Measurements from ENCODE around the gene PDAP1. TPM values are rescaled to one million over a fixed set of nuclear protein-coding genes. Genes with fewer than 3 reads are reported as not detected.
"Not testable (repeated sequence)": the region's sequence is repeated elsewhere in the genome, so short reads cannot be mapped to it uniquely, and the experiment has no call there.

PDAP1 gene
- total RNA-seq, 2 donors from 2014 or later = 38.5 to 42.7 TPM

DNA sequence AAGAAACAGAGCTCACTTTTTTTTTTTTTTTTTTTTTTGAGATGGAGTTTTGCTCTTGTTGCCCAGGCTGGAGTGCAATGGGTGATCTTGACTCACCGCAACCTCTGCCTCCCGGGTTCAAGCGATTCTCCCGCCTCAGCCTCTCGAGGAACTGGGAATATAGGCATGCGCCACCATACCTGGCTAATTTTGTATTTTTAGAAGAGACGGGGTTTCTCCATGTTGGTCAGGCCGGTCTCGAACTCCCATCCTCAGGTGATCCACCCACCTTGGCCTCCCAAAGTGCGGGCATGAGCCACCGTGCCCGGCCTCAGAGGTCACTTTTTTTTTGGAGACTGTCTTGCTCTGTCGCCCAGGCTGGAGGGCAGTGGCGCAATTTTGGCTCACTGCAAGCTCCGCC lies 49.9 kb downstream of the PDAP1 start:
- ATAC-seq; H3K27ac Mint-ChIP-seq; H3K4me3 Mint-ChIP-seq; H3K36me3 Mint-ChIP-seq (ENCODE audit: low read depth); H3K9me3 ChIP-seq (ENCODE audit: control insufficient read depth, low read length, poor library complexity, severe bottlenecking); H3K27me3 Mint-ChIP-seq; DNase-seq; H3K4me1 Mint-ChIP-seq: not testable (repeated sequence)

DNA sequence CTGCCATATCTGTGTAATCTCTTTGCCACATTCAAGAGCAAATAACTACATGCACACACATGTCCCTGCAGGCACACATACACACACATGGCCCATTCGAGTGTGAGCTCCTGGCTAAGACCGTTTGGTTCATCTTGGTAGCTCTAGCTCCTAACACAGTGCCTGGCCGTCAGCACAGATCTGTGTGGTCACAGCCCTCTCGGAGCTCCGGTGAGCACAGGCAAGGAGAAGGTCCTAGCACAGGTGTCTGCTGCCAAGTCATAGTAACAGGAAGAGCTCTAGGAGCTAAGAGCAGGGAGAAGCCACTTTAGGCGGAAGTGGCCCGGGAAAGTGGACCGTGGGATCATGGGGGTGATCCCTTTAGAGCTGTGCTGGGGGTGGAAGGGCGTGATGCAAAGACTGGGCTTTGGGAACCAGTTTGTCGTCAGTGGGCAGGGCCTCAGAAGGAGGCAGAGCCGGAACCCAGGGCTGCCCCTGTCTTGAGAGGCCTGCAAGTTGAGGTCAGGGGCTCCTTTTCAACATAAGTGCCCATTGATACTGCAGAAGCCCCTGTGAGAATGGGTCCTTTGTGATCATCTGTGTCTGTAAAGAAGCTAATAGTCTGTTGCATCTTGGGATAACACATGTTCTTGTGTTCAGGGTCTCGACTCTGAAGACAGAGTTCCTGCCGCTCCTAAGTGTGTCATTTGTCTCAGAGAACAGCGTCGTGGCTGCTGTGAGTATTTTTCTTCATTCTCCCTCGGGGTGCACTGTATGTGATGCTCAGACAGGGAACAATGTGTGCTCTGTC lies 50.5 kb downstream of the PDAP1 start:
- H3K4me3 Mint-ChIP-seq = no peak overlapping the region
- H3K27me3 Mint-ChIP-seq = no peaks in the 10 kb centered on the region
- H3K27ac Mint-ChIP-seq = no peak overlapping the region
- ATAC-seq = no peak
- DNase-seq = no peak
- no peaks in the 10 kb centered on the region for H3K9me3 ChIP-seq (ENCODE audit: control insufficient read depth, low read length, poor library complexity, severe bottlenecking)
- H3K36me3 Mint-ChIP-seq (ENCODE audit: low read depth) = peaks cover 7% of the 10 kb centered on the region
- no peaks in the 10 kb centered on the region for H3K4me1 Mint-ChIP-seq

DNA sequence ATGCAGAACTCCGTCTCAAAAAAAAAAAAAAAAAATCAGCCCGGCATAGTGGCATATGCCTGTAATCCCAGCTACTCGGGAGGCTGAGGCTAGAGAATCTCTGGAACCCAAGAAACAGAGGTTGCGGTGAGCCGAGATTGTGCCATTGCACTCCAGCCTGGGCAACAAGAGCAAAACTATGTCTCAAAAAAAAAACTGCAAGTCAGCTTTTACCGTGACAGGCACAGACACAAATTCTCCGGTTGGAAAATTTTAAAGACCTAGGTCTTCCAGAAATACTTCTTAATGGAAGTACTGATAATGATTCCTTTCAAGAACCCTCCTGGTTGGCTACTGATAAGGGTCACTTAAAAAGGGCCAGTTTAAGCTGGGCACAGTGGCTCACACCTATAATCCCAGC lies 53.3 kb downstream of the PDAP1 start:
- ATAC-seq (no peak), DNase-seq (no peak)
- no peaks in the 10 kb centered on the region for H3K9me3 ChIP-seq (ENCODE audit: control insufficient read depth, low read length, poor library complexity, severe bottlenecking)
- Mint-ChIP-seq H3K27ac (no peak overlapping the region), H3K4me3 (no peak overlapping the region), H3K36me3 (ENCODE audit: low read depth) (peaks cover 10% of the 10 kb centered on the region), H3K4me1 (no peaks in the 10 kb centered on the region), H3K27me3 (no peaks in the 10 kb centered on the region)

DNA sequence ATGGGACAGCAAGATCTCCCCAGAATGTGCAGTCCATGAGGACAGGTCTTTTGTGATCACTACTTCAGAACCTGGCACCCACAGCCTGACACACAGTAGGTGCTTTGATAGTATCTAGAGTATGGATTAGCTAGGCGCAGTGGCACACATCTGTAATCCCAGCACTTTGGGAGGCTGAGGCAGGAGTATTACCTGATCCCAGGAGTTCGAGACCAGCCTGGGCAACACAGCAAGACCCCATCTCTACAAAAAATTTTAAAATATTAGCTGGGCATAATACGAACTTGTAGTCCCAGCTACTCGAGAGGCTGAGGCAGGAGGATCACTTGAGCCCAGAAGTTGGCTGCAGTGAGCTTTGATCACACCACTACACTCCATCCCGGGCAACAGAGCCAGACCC lies 56.1 kb downstream of the PDAP1 start:
- ATAC-seq (no peak), DNase-seq (no peak)
- Mint-ChIP-seq H3K27ac (no peak overlapping the region), H3K27me3 (no peaks in the 10 kb centered on the region), H3K36me3 (ENCODE audit: low read depth) (peaks cover 3% of the 10 kb centered on the region), H3K4me3 (no peak overlapping the region), H3K4me1 (no peaks in the 10 kb centered on the region)
- no peaks in the 10 kb centered on the region for H3K9me3 ChIP-seq (ENCODE audit: control insufficient read depth, low read length, poor library complexity, severe bottlenecking)

DNA sequence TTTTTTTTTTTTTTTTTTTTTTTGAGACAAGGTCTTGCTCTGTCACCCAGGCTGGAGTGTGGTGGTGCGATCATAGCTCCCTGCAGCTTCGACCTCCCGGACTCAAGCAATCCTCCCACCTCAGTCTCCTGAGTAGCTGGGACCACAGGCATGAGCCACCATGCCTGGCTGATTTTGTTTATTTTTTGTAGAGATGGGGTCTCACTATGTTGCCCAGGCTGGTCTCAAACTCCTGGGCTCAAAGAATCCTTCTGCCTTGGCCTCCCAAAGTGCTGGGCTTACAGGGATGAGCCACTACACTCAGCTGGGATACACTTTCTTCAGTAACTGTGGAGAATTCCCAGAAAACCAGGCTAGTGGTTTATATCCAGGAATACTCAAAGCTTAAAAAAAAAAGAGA lies 57.8 kb downstream of the PDAP1 start:
- H3K4me3 Mint-ChIP-seq; H3K4me1 Mint-ChIP-seq; H3K36me3 Mint-ChIP-seq (ENCODE audit: low read depth); H3K27me3 Mint-ChIP-seq; ATAC-seq; DNase-seq; H3K9me3 ChIP-seq (ENCODE audit: control insufficient read depth, low read length, poor library complexity, severe bottlenecking): not testable (repeated sequence)
- H3K27ac Mint-ChIP-seq = peak overlapping the region; percentile 67

Other genes starting within 250 kb of the PDAP1 start
- not detected for gene KPNA7, start 200.5 kb downstream of the PDAP1 start, total RNA-seq
- not detected for gene MYH16, start 135.8 kb downstream of the PDAP1 start, total RNA-seq
- gene ARPC1A, start 82.7 kb downstream of the PDAP1 start, total RNA-seq = 10 to 100 TPM; 29.2 to 37.7 TPM
- gene ARPC1B, start 33.9 kb downstream of the PDAP1 start, total RNA-seq = 100 to 1,000 TPM; 185 to 220 TPM
- 100 to 1,000 TPM; 170 to 175 TPM for gene BUD31, start 372 bp upstream of the PDAP1 start, total RNA-seq
- 1 to 10 TPM; 3.6 to 3.8 TPM for gene PTCD1, start 30.2 kb upstream of the PDAP1 start, total RNA-seq
- gene CPSF4, start 30.3 kb upstream of the PDAP1 start, total RNA-seq = 10 to 100 TPM; 35.0 to 42.9 TPM
- gene ATP5MF, start 57.6 kb upstream of the PDAP1 start, total RNA-seq = 100 to 1,000 TPM in 1 of 2 donors, 10 to 100 TPM in 1; 83.3 to 103 TPM
- gene ZNF789, start 64.3 kb upstream of the PDAP1 start, total RNA-seq = 10 to 100 TPM; 12.5 to 18.1 TPM
- gene ZNF394, start 91.7 kb upstream of the PDAP1 start, total RNA-seq = 100 to 1,000 TPM; 189 to 198 TPM
- 1 to 10 TPM; 4.4 to 4.6 TPM for gene ZKSCAN5, start 96.1 kb upstream of the PDAP1 start, total RNA-seq
- 1 to 10 TPM; 2.3 to 2.5 TPM for gene FAM200A, start 143.5 kb upstream of the PDAP1 start, total RNA-seq
- gene ZNF655, start 150.0 kb upstream of the PDAP1 start, total RNA-seq = 100 to 1,000 TPM; 134 to 135 TPM
- gene TMEM225B, start 189.7 kb upstream of the PDAP1 start, total RNA-seq = 1 to 10 TPM in 1 of 2 donors, under 1 TPM in 1; 0.96 to 1.4 TPM
- gene ZSCAN25, start 208.3 kb upstream of the PDAP1 start, total RNA-seq = 10 to 100 TPM; 29.8 to 34.4 TPM

Measured in T-helper 17 cell (primary cell).